ENCODE measurements around the gene PTPRN2.

GRCh38 chr7:157769526-157770215, 818.0 kb downstream of the PTPRN2 start:
- TF ChIP-seq POLR2A (IDR thresholded peaks at IDR 0.05; ENCODE audit: low read depth, low read length), result no peak
- no peak for TF ChIP-seq CTCF (IDR thresholded peaks at IDR 0.05; ENCODE audit: extremely low read depth in 1 of 2, insufficient read depth in 1 of 2, low read depth in 1 of 2, low read length in 2 of 2)
- no peak for TF ChIP-seq EZH2 (IDR thresholded peaks at IDR 0.05; ENCODE audit: borderline replicate concordance, low read depth, low read length, severe bottlenecking)
- no peak for TF ChIP-seq POLR2AphosphoS5 (IDR thresholded peaks at IDR 0.05; ENCODE audit: insufficient read depth, low read depth, low read length)
- no peak for TF ChIP-seq MAX (IDR thresholded peaks at IDR 0.05; ENCODE audit: insufficient read depth, insufficient read length)
- TF ChIP-seq JUN (IDR thresholded peaks at IDR 0.05; ENCODE audit: borderline replicate concordance, insufficient read depth, insufficient read length, low read depth), result no peak
- no peak for TF ChIP-seq MYC (IDR thresholded peaks at IDR 0.05; ENCODE audit: low read depth, low read length)
- TF ChIP-seq FOS (IDR thresholded peaks at IDR 0.05; ENCODE audit: borderline replicate concordance, insufficient read depth, low read length), result no peak
- no peak for TF ChIP-seq GATA2 (IDR thresholded peaks at IDR 0.05; ENCODE audit: insufficient read depth, insufficient read length, low read depth, low read length)

Data from endothelial cell of umbilical vein (primary cell).